ENCODE results near the gene KRTAP5-3. TPM values are rescaled to one million over a fixed set of nuclear protein-coding genes. Genes with fewer than 3 reads are reported as not detected.

The KRTAP5-3 gene
- total RNA-seq, 1 donor from 2014 or later = not detected

DNA sequence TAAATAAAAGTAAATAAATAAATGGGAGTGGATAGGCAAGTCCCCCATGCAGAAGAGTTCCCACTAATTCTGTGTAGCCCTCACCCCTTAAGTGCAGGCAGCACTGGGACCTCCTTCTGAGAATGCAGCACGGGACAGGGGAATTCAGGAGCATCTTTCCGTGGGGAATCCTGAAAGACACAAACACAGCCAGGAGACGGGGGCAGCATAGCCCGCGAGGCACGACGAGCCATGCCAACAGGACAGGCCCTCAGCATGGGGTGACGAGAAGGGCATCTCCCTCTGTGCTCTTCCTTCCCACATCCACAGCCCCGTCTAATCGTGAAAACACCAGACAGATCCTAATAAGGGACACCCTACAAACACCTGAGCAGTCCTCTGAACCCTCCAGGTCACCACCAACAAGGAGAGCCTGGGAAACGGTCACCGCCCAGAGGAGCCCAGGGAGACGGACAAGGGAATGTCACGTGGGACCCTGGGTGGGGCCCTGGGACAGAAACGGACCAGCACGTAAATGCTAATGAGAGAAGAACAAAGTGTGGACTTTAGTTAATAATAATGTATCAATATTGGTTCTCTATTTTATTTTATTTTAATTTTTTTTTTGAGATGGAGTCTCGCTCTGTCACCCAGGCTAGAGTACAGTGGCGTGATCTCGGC lies 28.2 kb upstream of the KRTAP5-3 start:
- peak; percentile 1 for DNase-seq (ENCODE audit: low spot score)
- Histone ChIP-seq H3F3A (ENCODE audit: low read depth) (no peaks in the 10 kb centered on the region), H3K4me1 (no peaks in the 10 kb centered on the region), H3K27me3 (peaks cover 18% of the 10 kb centered on the region), H3K4me3 (no peak overlapping the region), H2AFZ (replicated peaks) (no peak overlapping the region), H3K9ac (no peak overlapping the region), H3K27ac (no peak overlapping the region), H3K4me2 (no peak overlapping the region), H3K79me2 (ENCODE audit: low read depth) (no peaks in the 10 kb centered on the region), H4K20me1 (ENCODE audit: low read depth) (no peaks in the 10 kb centered on the region), H3K9me3 (ENCODE audit: low read depth) (no peaks in the 10 kb centered on the region), H3K36me3 (no peaks in the 10 kb centered on the region)
- TF ChIP-seq EZH2phosphoT487 (IDR thresholded peaks at IDR 0.05) (no peak), EZH2 (IDR thresholded peaks at IDR 0.05) (no peak)
- TF ChIP-seq, protein P1, sequence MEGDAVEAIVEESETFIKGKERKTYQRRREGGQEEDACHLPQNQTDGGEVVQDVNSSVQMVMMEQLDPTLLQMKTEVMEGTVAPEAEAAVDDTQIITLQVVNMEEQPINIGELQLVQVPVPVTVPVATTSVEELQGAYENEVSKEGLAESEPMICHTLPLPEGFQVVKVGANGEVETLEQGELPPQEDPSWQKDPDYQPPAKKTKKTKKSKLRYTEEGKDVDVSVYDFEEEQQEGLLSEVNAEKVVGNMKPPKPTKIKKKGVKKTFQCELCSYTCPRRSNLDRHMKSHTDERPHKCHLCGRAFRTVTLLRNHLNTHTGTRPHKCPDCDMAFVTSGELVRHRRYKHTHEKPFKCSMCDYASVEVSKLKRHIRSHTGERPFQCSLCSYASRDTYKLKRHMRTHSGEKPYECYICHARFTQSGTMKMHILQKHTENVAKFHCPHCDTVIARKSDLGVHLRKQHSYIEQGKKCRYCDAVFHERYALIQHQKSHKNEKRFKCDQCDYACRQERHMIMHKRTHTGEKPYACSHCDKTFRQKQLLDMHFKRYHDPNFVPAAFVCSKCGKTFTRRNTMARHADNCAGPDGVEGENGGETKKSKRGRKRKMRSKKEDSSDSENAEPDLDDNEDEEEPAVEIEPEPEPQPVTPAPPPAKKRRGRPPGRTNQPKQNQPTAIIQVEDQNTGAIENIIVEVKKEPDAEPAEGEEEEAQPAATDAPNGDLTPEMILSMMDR (IDR thresholded peaks at IDR 0.05) = no peak
- Mint-ChIP-seq H3K4me1 (peaks cover 12% of the 10 kb centered on the region), H3K4me3 (no peak overlapping the region), H3K36me3 (no peaks in the 10 kb centered on the region), H3K9me3 (no peaks in the 10 kb centered on the region), H3K27me3 (ENCODE audit: insufficient read depth, low read depth) (peaks cover 8% of the 10 kb centered on the region), H3K27ac (no peak overlapping the region)

DNA sequence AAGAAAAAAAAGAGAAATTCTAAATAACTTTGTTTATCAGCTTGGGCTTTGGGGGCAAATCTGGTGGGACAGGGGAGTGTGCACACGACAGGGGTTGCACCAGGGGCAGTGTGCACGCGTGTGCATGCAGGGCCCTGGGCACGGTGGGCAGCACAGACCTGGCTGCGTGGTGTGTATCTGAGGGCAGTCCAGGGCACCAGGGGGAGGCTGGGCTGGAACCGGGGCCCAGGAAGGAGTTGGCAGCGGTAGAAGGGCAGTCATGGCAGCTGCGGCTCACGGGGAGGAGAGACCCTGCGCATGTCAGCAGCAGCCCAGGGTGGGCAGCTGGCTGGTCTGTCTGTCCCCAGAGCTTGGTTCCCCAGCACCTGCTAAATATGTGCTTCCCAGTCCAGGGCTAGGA lies 25.6 kb upstream of the KRTAP5-3 start:
- peaks cover 4% of the 10 kb centered on the region for H3K27me3 Mint-ChIP-seq (ENCODE audit: insufficient read depth, low read depth)
- DNase-seq (ENCODE audit: low spot score) = no peak
- no peaks in the 10 kb centered on the region for H4K20me1 ChIP-seq (ENCODE audit: low read depth)
- no peaks in the 10 kb centered on the region for H3K4me1 ChIP-seq
- H3K9me3 ChIP-seq (ENCODE audit: low read depth) = no peaks in the 10 kb centered on the region
- H3K27me3 ChIP-seq = peaks cover 36% of the 10 kb centered on the region
- no peaks in the 10 kb centered on the region for H3F3A ChIP-seq (ENCODE audit: low read depth)
- no peaks in the 10 kb centered on the region for H3K36me3 ChIP-seq
- H3K27ac ChIP-seq = no peak overlapping the region
- H3K4me2 ChIP-seq = no peak overlapping the region
- peaks cover 12% of the 10 kb centered on the region for H3K4me1 Mint-ChIP-seq
- TF ChIP-seq EZH2 (IDR thresholded peaks at IDR 0.05) = no peak
- TF ChIP-seq, protein P1 (IDR thresholded peaks at IDR 0.05) = no peak
- no peak for TF ChIP-seq EZH2phosphoT487 (IDR thresholded peaks at IDR 0.05)
- no peak overlapping the region for H3K4me3 ChIP-seq
- no peak overlapping the region for H3K27ac Mint-ChIP-seq
- no peaks in the 10 kb centered on the region for H3K79me2 ChIP-seq (ENCODE audit: low read depth)
- H2AFZ ChIP-seq (replicated peaks) = no peak overlapping the region
- H3K4me3 Mint-ChIP-seq = no peak overlapping the region
- H3K9me3 Mint-ChIP-seq = no peaks in the 10 kb centered on the region
- H3K36me3 Mint-ChIP-seq = no peaks in the 10 kb centered on the region
- no peak overlapping the region for H3K9ac ChIP-seq

- no peak overlapping the region for H3K4me2 ChIP-seq
- H3K9me3 ChIP-seq (ENCODE audit: low read depth) = no peaks in the 10 kb centered on the region
- no peak overlapping the region for H3K27ac Mint-ChIP-seq
- H3K4me3 Mint-ChIP-seq = no peak overlapping the region
- no peaks in the 10 kb centered on the region for H3K9me3 Mint-ChIP-seq
- H3K4me1 ChIP-seq = no peaks in the 10 kb centered on the region
- no peak overlapping the region for H3K4me3 ChIP-seq
- no peak for TF ChIP-seq EZH2 (IDR thresholded peaks at IDR 0.05)
- no peak overlapping the region for H3K9ac ChIP-seq
- H3K27me3 ChIP-seq = peaks cover 44% of the 10 kb centered on the region
- no peak overlapping the region for H2AFZ ChIP-seq (replicated peaks)
- no peak overlapping the region for H3K27ac ChIP-seq
- H3F3A ChIP-seq (ENCODE audit: low read depth) = no peaks in the 10 kb centered on the region
- H3K4me1 Mint-ChIP-seq = peaks cover 13% of the 10 kb centered on the region
- H4K20me1 ChIP-seq (ENCODE audit: low read depth) = no peaks in the 10 kb centered on the region
- DNase-seq (ENCODE audit: low spot score) = no peak
- no peaks in the 10 kb centered on the region for H3K36me3 Mint-ChIP-seq
- no peaks in the 10 kb centered on the region for H3K79me2 ChIP-seq (ENCODE audit: low read depth)
- H3K27me3 Mint-ChIP-seq (ENCODE audit: insufficient read depth, low read depth) = peaks cover 6% of the 10 kb centered on the region
- H3K36me3 ChIP-seq = no peaks in the 10 kb centered on the region
These were observed 23.9 kb upstream of the KRTAP5-3 start for GRCh38 chr11:1632053-1632714.

- no peaks in the 10 kb centered on the region for H3K9me3 Mint-ChIP-seq
- H3K4me1 Mint-ChIP-seq = peaks cover 13% of the 10 kb centered on the region
These were observed 22.9 kb upstream of the KRTAP5-3 start for GRCh38 chr11:1631066-1631568.

More at GRCh38 chr11:1631066-1631568, 22.9 kb upstream of the KRTAP5-3 start:
- H3K79me2 ChIP-seq (ENCODE audit: low read depth) = no peaks in the 10 kb centered on the region
- H3K36me3 ChIP-seq = no peaks in the 10 kb centered on the region
- H3K4me2 ChIP-seq = no peak overlapping the region
- TF ChIP-seq, protein P1 (IDR thresholded peaks at IDR 0.05) = no peak
- TF ChIP-seq EZH2phosphoT487 (IDR thresholded peaks at IDR 0.05) (no peak), EZH2 (IDR thresholded peaks at IDR 0.05) (no peak)
- Mint-ChIP-seq H3K4me3 (no peak overlapping the region), H3K27me3 (ENCODE audit: insufficient read depth, low read depth) (peaks cover 10% of the 10 kb centered on the region), H3K36me3 (no peaks in the 10 kb centered on the region), H3K27ac (no peak overlapping the region)
- H3F3A ChIP-seq (ENCODE audit: low read depth) = no peaks in the 10 kb centered on the region
- no peaks in the 10 kb centered on the region for H3K9me3 ChIP-seq (ENCODE audit: low read depth)
- no peak overlapping the region for H2AFZ ChIP-seq (replicated peaks)
- DNase-seq (ENCODE audit: low spot score) = no peak
- H3K4me3 ChIP-seq = no peak overlapping the region
- no peak overlapping the region for H3K27ac ChIP-seq
- peaks cover 44% of the 10 kb centered on the region for H3K27me3 ChIP-seq
- H4K20me1 ChIP-seq (ENCODE audit: low read depth) = no peaks in the 10 kb centered on the region
- no peak overlapping the region for H3K9ac ChIP-seq
- no peaks in the 10 kb centered on the region for H3K4me1 ChIP-seq
